Keratinocyte (primary cell): ENCODE data around the gene WAS.

Experiments
- EZH2 ChIP-seq: IDR thresholded peaks from one replicate; pipeline ENCODE4 v1.6.1; 2012; ENCODE audit warnings: inconsistent platforms, mild to moderate bottlenecking, low read length, moderate library complexity
- TF ChIP-seq, protein P1 (sequence below), 3 experiments: IDR thresholded peaks in 1 of 3; conservative IDR thresholded peaks in 1 of 3; optimal IDR thresholded peaks in 1 of 3; 2 replicates in 2 of 3; 3 replicates in 1 of 3; pipeline versions ENCODE3 to v1.5.1; 2011; ENCODE audit warnings: low read length in 3 of 3, mild to moderate bottlenecking in 3 of 3, moderate library complexity in 2 of 3, control low read depth in 1 of 3, inconsistent platforms in 1 of 3; ENCODE audit not compliant: insufficient read depth in 2 of 3; ENCODE audit errors: extremely low read depth in 1 of 3

DNA sequence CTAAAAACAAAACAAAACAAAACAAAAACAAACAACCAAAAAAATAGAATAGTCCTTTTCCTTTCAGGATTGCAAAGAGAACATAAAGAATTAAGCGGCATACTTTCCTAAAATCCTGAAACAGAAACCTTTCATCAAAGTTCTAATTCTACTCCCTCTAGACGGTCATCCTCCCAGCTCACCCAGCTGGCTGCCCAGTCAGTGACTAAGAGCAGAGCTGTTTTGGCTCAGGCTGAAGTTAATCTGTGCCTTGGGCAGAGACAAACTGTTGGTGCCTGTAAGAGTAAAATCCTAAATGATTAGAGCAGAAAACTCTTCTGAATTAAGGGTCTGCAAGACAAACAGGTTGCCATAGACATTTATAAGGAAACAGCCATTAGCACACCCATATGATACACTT lies 17.6 kb upstream of the WAS start:
- TF ChIP-seq EZH2: no peak
- TF ChIP-seq, protein P1, sequence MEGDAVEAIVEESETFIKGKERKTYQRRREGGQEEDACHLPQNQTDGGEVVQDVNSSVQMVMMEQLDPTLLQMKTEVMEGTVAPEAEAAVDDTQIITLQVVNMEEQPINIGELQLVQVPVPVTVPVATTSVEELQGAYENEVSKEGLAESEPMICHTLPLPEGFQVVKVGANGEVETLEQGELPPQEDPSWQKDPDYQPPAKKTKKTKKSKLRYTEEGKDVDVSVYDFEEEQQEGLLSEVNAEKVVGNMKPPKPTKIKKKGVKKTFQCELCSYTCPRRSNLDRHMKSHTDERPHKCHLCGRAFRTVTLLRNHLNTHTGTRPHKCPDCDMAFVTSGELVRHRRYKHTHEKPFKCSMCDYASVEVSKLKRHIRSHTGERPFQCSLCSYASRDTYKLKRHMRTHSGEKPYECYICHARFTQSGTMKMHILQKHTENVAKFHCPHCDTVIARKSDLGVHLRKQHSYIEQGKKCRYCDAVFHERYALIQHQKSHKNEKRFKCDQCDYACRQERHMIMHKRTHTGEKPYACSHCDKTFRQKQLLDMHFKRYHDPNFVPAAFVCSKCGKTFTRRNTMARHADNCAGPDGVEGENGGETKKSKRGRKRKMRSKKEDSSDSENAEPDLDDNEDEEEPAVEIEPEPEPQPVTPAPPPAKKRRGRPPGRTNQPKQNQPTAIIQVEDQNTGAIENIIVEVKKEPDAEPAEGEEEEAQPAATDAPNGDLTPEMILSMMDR (optimal IDR thresholded peaks at IDR 0.05 in 1 of 3, IDR thresholded peaks at IDR 0.05 in 1 of 3, conservative IDR thresholded peaks at IDR 0.05 in 1 of 3; ENCODE audit: extremely low read depth in 1 of 3, insufficient read depth in 2 of 3, low read length in 3 of 3): no peak
